ENCODE results near the gene APOC4.

DNA sequence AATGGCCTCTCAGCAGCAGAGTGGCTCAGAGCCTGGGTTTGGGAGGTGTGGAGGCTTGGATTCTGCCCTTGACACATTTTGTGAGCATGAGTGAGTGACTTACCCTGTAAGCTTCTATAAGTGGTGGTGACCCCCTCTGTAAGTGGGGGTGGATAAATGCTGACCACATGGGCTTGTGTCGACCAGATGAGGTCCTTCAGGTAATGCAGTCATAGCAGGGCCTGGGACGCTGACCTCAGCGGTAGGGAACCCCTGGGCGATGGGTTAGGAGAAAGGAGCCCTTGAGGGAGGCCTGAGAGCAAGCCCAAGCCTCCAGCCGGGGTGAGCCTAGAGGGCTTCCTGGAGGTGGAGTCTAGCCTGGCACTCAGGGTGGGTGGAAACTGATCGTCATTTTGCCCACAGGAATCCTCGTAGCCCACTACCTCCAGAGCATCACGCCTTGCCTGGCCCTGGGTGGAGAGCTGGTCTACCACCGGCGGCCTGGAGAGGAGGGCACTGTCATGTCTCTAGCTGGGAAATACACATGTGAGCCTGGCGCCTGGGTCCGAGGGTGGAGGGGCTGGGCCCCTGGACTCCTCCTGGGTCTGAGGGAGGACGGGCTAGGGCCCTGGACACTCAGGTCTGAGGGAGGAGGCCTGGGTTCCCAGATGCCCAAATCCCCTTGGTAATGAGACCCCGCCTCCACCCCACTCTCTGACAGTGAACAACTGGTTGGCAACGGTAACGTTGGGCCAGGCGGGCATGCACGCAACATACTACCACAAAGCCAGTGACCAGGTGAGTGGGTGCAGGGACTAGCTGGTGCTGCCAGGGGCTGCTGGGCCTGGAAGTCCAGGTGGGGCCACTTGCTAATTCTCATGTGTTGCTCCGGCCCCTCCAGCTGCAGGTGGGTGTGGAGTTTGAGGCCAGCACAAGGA lies 41.5 kb upstream of the APOC4 start:
- TF ChIP-seq, protein P1, sequence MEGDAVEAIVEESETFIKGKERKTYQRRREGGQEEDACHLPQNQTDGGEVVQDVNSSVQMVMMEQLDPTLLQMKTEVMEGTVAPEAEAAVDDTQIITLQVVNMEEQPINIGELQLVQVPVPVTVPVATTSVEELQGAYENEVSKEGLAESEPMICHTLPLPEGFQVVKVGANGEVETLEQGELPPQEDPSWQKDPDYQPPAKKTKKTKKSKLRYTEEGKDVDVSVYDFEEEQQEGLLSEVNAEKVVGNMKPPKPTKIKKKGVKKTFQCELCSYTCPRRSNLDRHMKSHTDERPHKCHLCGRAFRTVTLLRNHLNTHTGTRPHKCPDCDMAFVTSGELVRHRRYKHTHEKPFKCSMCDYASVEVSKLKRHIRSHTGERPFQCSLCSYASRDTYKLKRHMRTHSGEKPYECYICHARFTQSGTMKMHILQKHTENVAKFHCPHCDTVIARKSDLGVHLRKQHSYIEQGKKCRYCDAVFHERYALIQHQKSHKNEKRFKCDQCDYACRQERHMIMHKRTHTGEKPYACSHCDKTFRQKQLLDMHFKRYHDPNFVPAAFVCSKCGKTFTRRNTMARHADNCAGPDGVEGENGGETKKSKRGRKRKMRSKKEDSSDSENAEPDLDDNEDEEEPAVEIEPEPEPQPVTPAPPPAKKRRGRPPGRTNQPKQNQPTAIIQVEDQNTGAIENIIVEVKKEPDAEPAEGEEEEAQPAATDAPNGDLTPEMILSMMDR (IDR thresholded peaks at IDR 0.05), result no peak
- TF ChIP-seq POLR2AphosphoS5 (IDR thresholded peaks at IDR 0.05; ENCODE audit: low read depth, low read length), result no peak
- TF ChIP-seq, protein P2, sequence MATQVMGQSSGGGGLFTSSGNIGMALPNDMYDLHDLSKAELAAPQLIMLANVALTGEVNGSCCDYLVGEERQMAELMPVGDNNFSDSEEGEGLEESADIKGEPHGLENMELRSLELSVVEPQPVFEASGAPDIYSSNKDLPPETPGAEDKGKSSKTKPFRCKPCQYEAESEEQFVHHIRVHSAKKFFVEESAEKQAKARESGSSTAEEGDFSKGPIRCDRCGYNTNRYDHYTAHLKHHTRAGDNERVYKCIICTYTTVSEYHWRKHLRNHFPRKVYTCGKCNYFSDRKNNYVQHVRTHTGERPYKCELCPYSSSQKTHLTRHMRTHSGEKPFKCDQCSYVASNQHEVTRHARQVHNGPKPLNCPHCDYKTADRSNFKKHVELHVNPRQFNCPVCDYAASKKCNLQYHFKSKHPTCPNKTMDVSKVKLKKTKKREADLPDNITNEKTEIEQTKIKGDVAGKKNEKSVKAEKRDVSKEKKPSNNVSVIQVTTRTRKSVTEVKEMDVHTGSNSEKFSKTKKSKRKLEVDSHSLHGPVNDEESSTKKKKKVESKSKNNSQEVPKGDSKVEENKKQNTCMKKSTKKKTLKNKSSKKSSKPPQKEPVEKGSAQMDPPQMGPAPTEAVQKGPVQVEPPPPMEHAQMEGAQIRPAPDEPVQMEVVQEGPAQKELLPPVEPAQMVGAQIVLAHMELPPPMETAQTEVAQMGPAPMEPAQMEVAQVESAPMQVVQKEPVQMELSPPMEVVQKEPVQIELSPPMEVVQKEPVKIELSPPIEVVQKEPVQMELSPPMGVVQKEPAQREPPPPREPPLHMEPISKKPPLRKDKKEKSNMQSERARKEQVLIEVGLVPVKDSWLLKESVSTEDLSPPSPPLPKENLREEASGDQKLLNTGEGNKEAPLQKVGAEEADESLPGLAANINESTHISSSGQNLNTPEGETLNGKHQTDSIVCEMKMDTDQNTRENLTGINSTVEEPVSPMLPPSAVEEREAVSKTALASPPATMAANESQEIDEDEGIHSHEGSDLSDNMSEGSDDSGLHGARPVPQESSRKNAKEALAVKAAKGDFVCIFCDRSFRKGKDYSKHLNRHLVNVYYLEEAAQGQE (IDR thresholded peaks at IDR 0.05; ENCODE audit: insufficient read depth in 1 of 2, low read depth in 2 of 2, low read length in 1 of 2), result no peak

All from Panc1 (cell line).